ENCODE results near the gene GRB10.

- TF ChIP-seq, protein P1, sequence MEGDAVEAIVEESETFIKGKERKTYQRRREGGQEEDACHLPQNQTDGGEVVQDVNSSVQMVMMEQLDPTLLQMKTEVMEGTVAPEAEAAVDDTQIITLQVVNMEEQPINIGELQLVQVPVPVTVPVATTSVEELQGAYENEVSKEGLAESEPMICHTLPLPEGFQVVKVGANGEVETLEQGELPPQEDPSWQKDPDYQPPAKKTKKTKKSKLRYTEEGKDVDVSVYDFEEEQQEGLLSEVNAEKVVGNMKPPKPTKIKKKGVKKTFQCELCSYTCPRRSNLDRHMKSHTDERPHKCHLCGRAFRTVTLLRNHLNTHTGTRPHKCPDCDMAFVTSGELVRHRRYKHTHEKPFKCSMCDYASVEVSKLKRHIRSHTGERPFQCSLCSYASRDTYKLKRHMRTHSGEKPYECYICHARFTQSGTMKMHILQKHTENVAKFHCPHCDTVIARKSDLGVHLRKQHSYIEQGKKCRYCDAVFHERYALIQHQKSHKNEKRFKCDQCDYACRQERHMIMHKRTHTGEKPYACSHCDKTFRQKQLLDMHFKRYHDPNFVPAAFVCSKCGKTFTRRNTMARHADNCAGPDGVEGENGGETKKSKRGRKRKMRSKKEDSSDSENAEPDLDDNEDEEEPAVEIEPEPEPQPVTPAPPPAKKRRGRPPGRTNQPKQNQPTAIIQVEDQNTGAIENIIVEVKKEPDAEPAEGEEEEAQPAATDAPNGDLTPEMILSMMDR (conservative IDR thresholded peaks at IDR 0.05): no peak
- TF ChIP-seq EZH2 (IDR thresholded peaks at IDR 0.05; ENCODE audit: low read depth): no peak
These were observed 26.5 kb downstream of the GRB10 start for GRCh38 chr7:50756180-50756579.
